ENCODE data around the gene IGSF21.

The IGSF21 gene

DNA sequence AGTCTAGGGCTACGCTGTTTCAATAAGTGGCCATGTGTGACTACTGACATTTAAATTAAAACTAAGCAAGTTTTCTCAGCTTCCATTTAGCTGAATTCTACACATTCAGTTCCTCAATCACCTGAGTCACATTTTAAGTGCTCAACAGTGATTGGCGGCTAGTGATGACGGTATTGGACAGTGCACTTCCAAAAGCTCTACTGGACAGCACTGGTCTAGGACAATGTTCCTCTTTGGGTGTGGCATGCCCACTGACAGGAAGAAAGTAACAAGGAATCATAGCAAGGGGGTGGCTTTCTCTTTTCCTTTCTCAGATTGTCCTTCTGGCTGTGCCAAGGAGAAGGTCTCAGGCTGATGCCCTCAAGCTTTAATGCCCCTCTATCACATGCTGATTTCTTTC is 11.7 kb downstream of the IGSF21 start:
- no peaks in the 10 kb centered on the region for H3K27me3 ChIP-seq (ENCODE audit: insufficient read depth, poor library complexity, severe bottlenecking)
- H3K27ac ChIP-seq (replicated peaks): no peak overlapping the region
- TF ChIP-seq GABPA (IDR thresholded peaks at IDR 0.05; ENCODE audit: low read depth): no peak
- TF ChIP-seq, protein P1, sequence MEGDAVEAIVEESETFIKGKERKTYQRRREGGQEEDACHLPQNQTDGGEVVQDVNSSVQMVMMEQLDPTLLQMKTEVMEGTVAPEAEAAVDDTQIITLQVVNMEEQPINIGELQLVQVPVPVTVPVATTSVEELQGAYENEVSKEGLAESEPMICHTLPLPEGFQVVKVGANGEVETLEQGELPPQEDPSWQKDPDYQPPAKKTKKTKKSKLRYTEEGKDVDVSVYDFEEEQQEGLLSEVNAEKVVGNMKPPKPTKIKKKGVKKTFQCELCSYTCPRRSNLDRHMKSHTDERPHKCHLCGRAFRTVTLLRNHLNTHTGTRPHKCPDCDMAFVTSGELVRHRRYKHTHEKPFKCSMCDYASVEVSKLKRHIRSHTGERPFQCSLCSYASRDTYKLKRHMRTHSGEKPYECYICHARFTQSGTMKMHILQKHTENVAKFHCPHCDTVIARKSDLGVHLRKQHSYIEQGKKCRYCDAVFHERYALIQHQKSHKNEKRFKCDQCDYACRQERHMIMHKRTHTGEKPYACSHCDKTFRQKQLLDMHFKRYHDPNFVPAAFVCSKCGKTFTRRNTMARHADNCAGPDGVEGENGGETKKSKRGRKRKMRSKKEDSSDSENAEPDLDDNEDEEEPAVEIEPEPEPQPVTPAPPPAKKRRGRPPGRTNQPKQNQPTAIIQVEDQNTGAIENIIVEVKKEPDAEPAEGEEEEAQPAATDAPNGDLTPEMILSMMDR (IDR thresholded peaks at IDR 0.05; ENCODE audit: insufficient read depth, low read length): no peak
- no peak for TF ChIP-seq POLR2AphosphoS5 (IDR thresholded peaks at IDR 0.05; ENCODE audit: low read depth)
- TF ChIP-seq, protein P2, sequence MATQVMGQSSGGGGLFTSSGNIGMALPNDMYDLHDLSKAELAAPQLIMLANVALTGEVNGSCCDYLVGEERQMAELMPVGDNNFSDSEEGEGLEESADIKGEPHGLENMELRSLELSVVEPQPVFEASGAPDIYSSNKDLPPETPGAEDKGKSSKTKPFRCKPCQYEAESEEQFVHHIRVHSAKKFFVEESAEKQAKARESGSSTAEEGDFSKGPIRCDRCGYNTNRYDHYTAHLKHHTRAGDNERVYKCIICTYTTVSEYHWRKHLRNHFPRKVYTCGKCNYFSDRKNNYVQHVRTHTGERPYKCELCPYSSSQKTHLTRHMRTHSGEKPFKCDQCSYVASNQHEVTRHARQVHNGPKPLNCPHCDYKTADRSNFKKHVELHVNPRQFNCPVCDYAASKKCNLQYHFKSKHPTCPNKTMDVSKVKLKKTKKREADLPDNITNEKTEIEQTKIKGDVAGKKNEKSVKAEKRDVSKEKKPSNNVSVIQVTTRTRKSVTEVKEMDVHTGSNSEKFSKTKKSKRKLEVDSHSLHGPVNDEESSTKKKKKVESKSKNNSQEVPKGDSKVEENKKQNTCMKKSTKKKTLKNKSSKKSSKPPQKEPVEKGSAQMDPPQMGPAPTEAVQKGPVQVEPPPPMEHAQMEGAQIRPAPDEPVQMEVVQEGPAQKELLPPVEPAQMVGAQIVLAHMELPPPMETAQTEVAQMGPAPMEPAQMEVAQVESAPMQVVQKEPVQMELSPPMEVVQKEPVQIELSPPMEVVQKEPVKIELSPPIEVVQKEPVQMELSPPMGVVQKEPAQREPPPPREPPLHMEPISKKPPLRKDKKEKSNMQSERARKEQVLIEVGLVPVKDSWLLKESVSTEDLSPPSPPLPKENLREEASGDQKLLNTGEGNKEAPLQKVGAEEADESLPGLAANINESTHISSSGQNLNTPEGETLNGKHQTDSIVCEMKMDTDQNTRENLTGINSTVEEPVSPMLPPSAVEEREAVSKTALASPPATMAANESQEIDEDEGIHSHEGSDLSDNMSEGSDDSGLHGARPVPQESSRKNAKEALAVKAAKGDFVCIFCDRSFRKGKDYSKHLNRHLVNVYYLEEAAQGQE (IDR thresholded peaks at IDR 0.05; ENCODE audit: insufficient replicate concordance, low read depth): no peak
- no peak for TF ChIP-seq SPI1 (IDR thresholded peaks at IDR 0.05; ENCODE audit: borderline replicate concordance, low read depth)
- DNase-seq (ENCODE audit: low read depth in 1 of 2, low spot score in 1 of 2): no peak
- H3K4me3 ChIP-seq (replicated peaks; ENCODE audit: insufficient read depth, low read length): no peak overlapping the region

- TF ChIP-seq, protein P1 (IDR thresholded peaks at IDR 0.05; ENCODE audit: insufficient read depth, low read length): no peak
- TF ChIP-seq SPI1 (IDR thresholded peaks at IDR 0.05; ENCODE audit: borderline replicate concordance, low read depth) (no peak), POLR2AphosphoS5 (IDR thresholded peaks at IDR 0.05; ENCODE audit: low read depth) (no peak), GABPA (IDR thresholded peaks at IDR 0.05; ENCODE audit: low read depth) (no peak)
- TF ChIP-seq, protein P2 (IDR thresholded peaks at IDR 0.05; ENCODE audit: insufficient replicate concordance, low read depth): no peak
- no peak for DNase-seq (ENCODE audit: low read depth in 1 of 2, low spot score in 1 of 2)
- no peaks in the 10 kb centered on the region for H3K27me3 ChIP-seq (ENCODE audit: insufficient read depth, poor library complexity, severe bottlenecking)
These were observed 12.3 kb downstream of the IGSF21 start for GRCh38 chr1:18119771-18120377.

GRCh38 chr1:18120638-18121037 is 13.0 kb downstream of the IGSF21 start:
- DNase-seq (ENCODE audit: low read depth in 1 of 2, low spot score in 1 of 2): no peak
- Histone ChIP-seq H3K27me3 (ENCODE audit: insufficient read depth, poor library complexity, severe bottlenecking) (no peaks in the 10 kb centered on the region), H3K27ac (replicated peaks) (no peak overlapping the region), H3K4me3 (replicated peaks; ENCODE audit: insufficient read depth, low read length) (no peak overlapping the region)
- TF ChIP-seq, protein P1 (IDR thresholded peaks at IDR 0.05; ENCODE audit: insufficient read depth, low read length): no peak
- TF ChIP-seq, protein P2 (IDR thresholded peaks at IDR 0.05; ENCODE audit: insufficient replicate concordance, low read depth): no peak
- TF ChIP-seq GABPA (IDR thresholded peaks at IDR 0.05; ENCODE audit: low read depth): no peak
- TF ChIP-seq POLR2AphosphoS5 (IDR thresholded peaks at IDR 0.05; ENCODE audit: low read depth): no peak
- no peak for TF ChIP-seq SPI1 (IDR thresholded peaks at IDR 0.05; ENCODE audit: borderline replicate concordance, low read depth)

More at GRCh38 chr1:18119771-18120377, 12.3 kb downstream of the IGSF21 start:
- Histone ChIP-seq H3K4me3 (replicated peaks; ENCODE audit: insufficient read depth, low read length) (no peak overlapping the region), H3K27ac (replicated peaks) (no peak overlapping the region)
